CD4-positive, CD25-positive, alpha-beta regulatory T cell (primary cell): ENCODE results near the gene TBC1D12. TPM values are rescaled to one million over a fixed set of nuclear protein-coding genes. Genes with fewer than 3 reads are reported as not detected.
"Not testable (repeated sequence)": the region's sequence is repeated elsewhere in the genome, so short reads cannot be mapped to it uniquely, and the experiment has no call there.

Source experiments
- ATAC-seq, 2 donors: fragments of 150-1000 bp; cut with Tn5 transposase; one replicate each; pipeline ENCODE4 v1.10.0; 2021; ENCODE audit warnings: low read depth in 2 of 2, moderate number of reproducible peaks in 2 of 2, moderate library complexity in 1 of 2
- DNase-seq, 3 donors: peaks; one replicate each; pipeline versions ENCODE4 v3.0.0 to v3.0.0-alpha.2; 2012 to 2022; ENCODE audit warnings: mixed read lengths in 1 of 3
- H3K27ac ChIP-seq: one replicate; pipeline ENCODE4 v1.7.0; 2013; ENCODE audit warnings: mild to moderate bottlenecking, low read length; ENCODE audit not compliant: insufficient read depth, poor library complexity, severe bottlenecking
- H3K27me3 ChIP-seq: one replicate; pipeline ENCODE4 v1.7.0; 2013; ENCODE audit warnings: low read length; ENCODE audit not compliant: control insufficient read depth, insufficient read depth
- H3K36me3 ChIP-seq: one replicate; pipeline ENCODE4 v1.7.0; 2013; ENCODE audit warnings: mild to moderate bottlenecking, low read length, moderate library complexity; ENCODE audit not compliant: control insufficient read depth, insufficient read depth
- H3K4me1 ChIP-seq: 2 replicates; pipeline ENCODE4 v1.7.0; 2013; ENCODE audit warnings: mild to moderate bottlenecking, low read length; ENCODE audit not compliant: insufficient read depth, control insufficient read depth, poor library complexity, severe bottlenecking
- H3K4me3 ChIP-seq: one replicate; pipeline ENCODE4 v1.7.0; 2013; ENCODE audit warnings: low read depth, mild to moderate bottlenecking, low read length, moderate library complexity
- H3K9me3 ChIP-seq, 2 experiments: 1 replicate in 1 of 2; 2 replicates in 1 of 2; pipeline ENCODE4 v1.7.0; 2013; ENCODE audit warnings: low read length in 2 of 2, mild to moderate bottlenecking in 1 of 2, moderate library complexity in 1 of 2; ENCODE audit not compliant: control insufficient read depth in 2 of 2
- H3K27ac Mint-ChIP-seq, 3 donors: one replicate each; pipeline ENCODE4 v1.8.0; 2020 to 2022; ENCODE audit warnings: mild to moderate bottlenecking in 3 of 3, mixed read lengths in 3 of 3, moderate library complexity in 2 of 3
- H3K27me3 Mint-ChIP-seq: one replicate; pipeline ENCODE4 v1.8.0; 2022; ENCODE audit warnings: mild to moderate bottlenecking, mixed read lengths
- H3K36me3 Mint-ChIP-seq: one replicate; pipeline ENCODE4 v1.8.0; 2020; ENCODE audit warnings: mixed read lengths
- H3K4me1 Mint-ChIP-seq, 4 donors: one replicate each; pipeline ENCODE4 v1.8.0; 2020 to 2022; ENCODE audit warnings: mixed read lengths in 4 of 4, mild to moderate bottlenecking in 1 of 4
- H3K4me3 Mint-ChIP-seq, 4 donors: one replicate each; pipeline ENCODE4 v1.8.0; 2020 to 2022; ENCODE audit warnings: mild to moderate bottlenecking in 4 of 4, mixed read lengths in 4 of 4, moderate library complexity in 3 of 4
- H3K9me3 Mint-ChIP-seq, 7 donors: one replicate each; pipeline ENCODE4 v1.8.0; 2020 to 2022; ENCODE audit warnings: mixed read lengths in 7 of 7, mild to moderate bottlenecking in 3 of 7, moderate library complexity in 2 of 7
- polyA plus RNA-seq, 4 donors: library from polyadenylated mRNA; unstranded; fragments of 300-500 nt; fragmentation: Illumina TruSeq; gene quantifications; one replicate each; pipeline ENCODE4 v1.2.3, GENCODE V29; 2021
- total RNA-seq: library from RNA; stranded (reverse); gene quantifications from one replicate; pipeline ENCODE4 v1.2.3, GENCODE V29; 2022

Gene TBC1D12
- total and polyA plus RNA-seq, 5 donors from 2014 or later: not detected

DNA sequence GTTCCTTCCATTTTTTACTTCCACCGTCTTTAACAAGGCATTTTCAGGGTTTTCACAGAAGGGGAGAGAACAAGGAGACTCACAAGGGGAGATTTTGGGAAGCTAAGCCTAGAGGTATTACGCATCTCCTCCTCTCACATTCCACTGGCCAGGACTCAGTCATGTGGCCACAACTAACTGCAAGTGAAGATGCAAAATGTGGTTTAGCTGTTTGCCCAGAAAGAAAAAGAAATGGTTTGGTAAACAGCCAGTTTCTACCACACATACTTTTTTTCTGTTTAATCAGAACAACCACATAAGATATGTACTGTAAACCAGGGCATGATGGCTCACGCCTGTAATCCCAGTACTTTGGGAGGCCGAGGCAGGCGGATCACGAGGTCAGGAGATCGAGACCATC, 121.8 kb downstream of the TBC1D12 start:
- no peak overlapping the region for H3K27ac Mint-ChIP-seq
- DNase-seq (no peak), ATAC-seq (no peak)
- peaks cover 0 to 3% (median 0%) of the 10 kb centered on the region in 7 donors for H3K9me3 Mint-ChIP-seq
- peaks cover 27% of the 10 kb centered on the region for H3K27me3 Mint-ChIP-seq
- H3K4me1 Mint-ChIP-seq: no peaks in the 10 kb centered on the region
- H3K9me3 ChIP-seq: no peaks in the 10 kb centered on the region
- H3K36me3 ChIP-seq: no peaks in the 10 kb centered on the region
- no peaks in the 10 kb centered on the region for H3K27me3 ChIP-seq
- no peak overlapping the region for H3K4me3 ChIP-seq
- no peak overlapping the region for H3K4me3 Mint-ChIP-seq
- H3K27ac ChIP-seq: no peak overlapping the region
- no peaks in the 10 kb centered on the region for H3K4me1 ChIP-seq
- H3K36me3 Mint-ChIP-seq: no peaks in the 10 kb centered on the region

DNA sequence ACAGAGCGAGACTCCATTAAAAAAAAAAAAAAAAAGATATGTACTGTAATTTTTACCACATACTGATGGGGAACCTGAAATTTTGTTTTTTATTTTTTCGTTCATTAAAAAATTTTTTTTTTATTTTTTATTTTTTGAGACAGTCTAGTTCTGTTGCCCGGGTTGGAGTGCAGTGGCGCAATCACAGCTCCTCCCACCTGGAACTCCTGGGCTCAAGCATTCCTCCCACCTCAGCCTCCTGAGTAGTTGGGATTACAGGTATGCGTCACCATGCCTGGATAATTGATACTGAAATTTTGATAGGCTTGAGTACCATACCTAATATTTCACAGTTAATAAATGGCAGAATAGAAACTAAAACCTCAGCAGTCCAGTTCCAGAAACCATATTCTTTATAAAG, 122.4 kb downstream of the TBC1D12 start:
- Mint-ChIP-seq H3K27ac (no peak overlapping the region), H3K36me3 (no peaks in the 10 kb centered on the region), H3K4me1 (no peaks in the 10 kb centered on the region), H3K9me3 (peaks cover 0 to 3% (median 0%) of the 10 kb centered on the region in 7 donors), H3K4me3 (no peak overlapping the region), H3K27me3 (peaks cover 27% of the 10 kb centered on the region)
- DNase-seq (no peak), ATAC-seq (no peak)
- Histone ChIP-seq H3K36me3 (no peaks in the 10 kb centered on the region), H3K27ac (no peak overlapping the region), H3K27me3 (no peaks in the 10 kb centered on the region), H3K9me3 (no peaks in the 10 kb centered on the region), H3K4me1 (no peaks in the 10 kb centered on the region), H3K4me3 (no peak overlapping the region)

DNA sequence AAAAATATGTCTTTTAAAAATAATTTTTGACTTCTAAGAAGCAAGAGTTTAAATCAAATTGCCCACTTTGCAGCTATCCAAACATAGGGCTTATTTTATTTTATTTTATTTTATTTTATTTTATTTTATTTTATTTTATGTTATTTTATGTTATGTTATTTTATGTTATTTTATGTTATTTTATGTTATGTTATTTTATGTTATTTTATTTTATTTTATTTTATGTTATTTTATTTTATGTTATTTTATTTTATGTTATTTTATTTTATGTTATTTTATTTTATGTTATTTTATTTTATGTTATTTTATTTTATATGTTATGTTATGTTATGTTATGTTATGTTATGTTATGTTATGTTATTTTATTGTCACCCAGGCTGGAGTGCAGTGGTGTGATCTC, 129.2 kb downstream of the TBC1D12 start:
- H3K36me3 ChIP-seq, H3K27ac Mint-ChIP-seq, ATAC-seq: not testable (repeated sequence)

DNA sequence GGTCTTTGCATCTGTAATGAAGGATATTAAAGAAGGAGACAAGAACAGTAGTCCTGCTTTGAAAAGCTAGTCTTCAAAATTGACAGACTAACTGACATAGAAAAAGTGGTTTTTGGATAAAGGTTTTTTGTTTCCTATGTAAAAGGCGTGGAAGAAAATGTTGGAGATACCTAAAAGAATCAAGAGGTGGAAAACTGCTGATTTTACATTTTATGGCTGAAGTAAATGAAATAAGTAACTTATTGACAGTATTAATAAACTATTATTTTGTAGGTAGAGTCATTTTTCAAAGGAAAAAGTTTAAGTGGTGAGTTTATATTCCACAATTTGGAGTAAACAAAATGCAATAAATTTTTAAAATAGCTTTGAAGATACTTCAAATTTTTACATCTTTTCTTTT, 130.7 kb downstream of the TBC1D12 start:
- Mint-ChIP-seq H3K9me3 (no peaks in the 10 kb centered on the region), H3K36me3 (no peaks in the 10 kb centered on the region), H3K4me1 (no peaks in the 10 kb centered on the region), H3K27me3 (peaks cover 57% of the 10 kb centered on the region), H3K27ac (no peak overlapping the region), H3K4me3 (no peak overlapping the region)
- DNase-seq (no peak), ATAC-seq (no peak)
- no peak overlapping the region for H3K4me3 ChIP-seq
- no peaks in the 10 kb centered on the region for H3K36me3 ChIP-seq
- H3K4me1 ChIP-seq: no peaks in the 10 kb centered on the region
- H3K9me3 ChIP-seq: no peaks in the 10 kb centered on the region
- no peak overlapping the region for H3K27ac ChIP-seq
- peaks cover 36% of the 10 kb centered on the region for H3K27me3 ChIP-seq

More for the DNA sequence above, 129.2 kb downstream of the TBC1D12 start:
- H3K27me3 Mint-ChIP-seq: peaks cover 60% of the 10 kb centered on the region
- peaks cover 30% of the 10 kb centered on the region for H3K27me3 ChIP-seq
- not testable (repeated sequence) for H3K27ac ChIP-seq, H3K4me1 ChIP-seq, H3K4me1 Mint-ChIP-seq, H3K4me3 ChIP-seq, H3K36me3 Mint-ChIP-seq, H3K9me3 ChIP-seq, H3K4me3 Mint-ChIP-seq, DNase-seq, H3K9me3 Mint-ChIP-seq

DNA sequence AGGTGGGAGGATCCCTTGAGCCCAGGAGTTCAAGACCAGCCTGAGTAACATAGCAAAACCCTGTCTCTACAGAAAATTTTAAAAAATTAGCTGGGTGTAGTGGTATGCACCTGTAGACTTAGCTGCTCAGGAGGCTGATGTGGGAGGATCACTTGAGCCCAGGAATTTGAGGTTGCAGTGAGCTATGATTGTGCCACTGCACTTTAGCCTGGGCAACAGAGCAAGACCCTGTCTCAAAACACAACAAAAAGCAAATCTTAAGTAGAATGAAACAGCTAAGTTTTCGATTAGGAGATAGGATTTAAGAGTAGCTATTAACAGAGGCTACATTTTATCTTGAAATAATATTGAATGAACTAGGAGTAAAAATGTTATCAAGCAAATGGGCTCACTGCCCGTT, 139.9 kb downstream of the TBC1D12 start:
- not testable (repeated sequence) for ATAC-seq, H3K27ac ChIP-seq, H3K9me3 ChIP-seq, H3K4me3 ChIP-seq, H3K27me3 ChIP-seq, H3K36me3 Mint-ChIP-seq, H3K9me3 Mint-ChIP-seq, H3K4me1 ChIP-seq, H3K27ac Mint-ChIP-seq, H3K36me3 ChIP-seq, DNase-seq
- Mint-ChIP-seq H3K4me1 (peaks cover 8 to 23% (median 19%) of the 10 kb centered on the region in 4 donors), H3K27me3 (peaks cover 14% of the 10 kb centered on the region), H3K4me3 (peak overlapping the region in 2 of 4 donors; percentile 11 to 39)

DNA sequence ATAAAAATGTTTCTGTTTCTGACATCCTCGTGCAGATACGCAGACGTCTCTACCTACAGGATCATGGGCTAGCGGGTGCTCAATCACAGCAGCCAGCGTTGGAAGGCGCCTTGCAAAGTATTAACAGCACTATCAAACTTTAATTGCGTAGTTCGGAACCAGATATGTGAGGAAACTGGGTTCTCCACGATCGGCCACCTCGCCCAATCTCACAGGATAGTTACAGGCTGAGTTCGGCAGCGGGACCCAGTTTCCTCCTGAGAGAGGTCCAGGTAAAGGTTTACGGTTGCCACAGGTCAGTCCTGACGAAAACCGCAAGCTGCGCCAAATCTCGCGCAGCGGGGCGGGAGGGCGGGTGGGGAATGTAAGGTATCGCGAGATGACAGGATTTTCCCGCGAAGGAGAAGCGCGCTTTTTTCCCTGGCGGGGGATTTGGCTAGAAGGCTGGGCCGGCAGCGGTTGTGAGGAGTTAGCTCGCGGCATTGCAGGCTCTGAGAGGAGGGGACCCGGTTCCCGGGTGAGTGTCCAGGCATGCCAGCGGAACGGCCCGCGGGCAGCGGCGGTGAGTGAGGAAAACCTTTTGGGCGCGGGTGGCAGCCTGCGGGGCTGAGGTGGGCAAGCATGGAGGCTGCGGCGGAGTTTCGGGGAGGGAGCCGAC, 143.2 kb downstream of the TBC1D12 start, which contains the start of gene HELLS:
Gene HELLS, plus strand, starts transcription at position 398 of the 658 bp plus-strand sequence. Its CDS starts 134 bp downstream, at position 532.
- peaks cover 12% of the 10 kb centered on the region for H3K4me1 ChIP-seq
- Mint-ChIP-seq H3K27me3 (peaks cover 5% of the 10 kb centered on the region), H3K36me3 (peaks cover 4% of the 10 kb centered on the region), H3K4me1 (peaks cover 18 to 36% (median 30%) of the 10 kb centered on the region in 4 donors), H3K9me3 (no peaks in the 10 kb centered on the region), H3K4me3 (peak within 1 kb of the TSS; percentile 91 to 95 (median 94)), H3K27ac (peak within 1 kb of the TSS; percentile 94 to 97 (median 96))
- peak within 1 kb of the TSS; percentile 85 for H3K27ac ChIP-seq
- ATAC-seq (peak; percentile 70 to 77), DNase-seq (peak; percentile 62 to 88 (median 76))
- no peaks in the 10 kb centered on the region for H3K27me3 ChIP-seq
- no peaks in the 10 kb centered on the region for H3K36me3 ChIP-seq
- H3K9me3 ChIP-seq: no peaks in the 10 kb centered on the region
- peak within 1 kb of the TSS; percentile 99 for H3K4me3 ChIP-seq

DNA sequence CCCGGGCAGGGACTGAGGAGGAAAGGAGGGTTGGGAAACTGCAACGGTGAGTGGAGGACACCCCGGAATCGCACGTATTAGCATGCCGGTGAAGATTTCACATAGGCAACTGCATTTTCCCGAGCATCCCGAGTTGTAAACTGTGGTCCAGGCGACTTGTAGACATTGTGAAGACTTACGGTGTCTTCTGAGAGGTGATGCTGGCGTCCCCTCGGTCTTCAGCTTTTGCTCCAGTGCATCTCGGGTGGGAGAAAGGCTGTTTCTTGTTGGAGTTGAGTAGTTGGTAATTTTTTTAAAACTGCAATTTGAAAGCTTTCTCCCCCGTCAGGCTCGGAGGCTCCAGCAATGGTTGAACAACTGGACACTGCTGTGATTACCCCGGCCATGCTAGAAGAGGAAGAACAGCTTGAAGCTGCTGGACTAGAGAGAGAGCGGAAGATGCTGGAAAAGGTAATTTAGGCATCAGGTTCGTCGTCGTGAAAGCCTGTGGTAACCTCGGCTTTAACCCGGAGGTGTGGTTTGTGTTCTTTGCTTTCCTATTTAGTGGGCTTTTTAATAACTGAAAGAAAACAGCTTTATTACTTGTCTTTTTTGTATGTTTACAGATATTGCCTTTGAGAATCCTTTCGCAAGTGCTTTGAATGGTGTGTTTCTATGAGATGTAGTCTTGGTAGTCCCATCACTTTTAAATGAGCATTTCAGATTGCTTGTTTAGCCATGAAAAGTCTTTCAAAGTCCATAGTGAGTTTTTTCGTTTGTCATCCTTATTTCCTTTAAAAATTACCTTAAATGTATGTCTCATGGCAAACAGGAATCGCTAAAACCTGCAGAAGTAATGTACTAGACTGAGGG, 143.9 kb downstream of the TBC1D12 start:
- peaks cover 4% of the 10 kb centered on the region for H3K36me3 Mint-ChIP-seq

More for the DNA sequence above, 143.9 kb downstream of the TBC1D12 start:
- H3K9me3 ChIP-seq: no peaks in the 10 kb centered on the region
- peak overlapping the region; percentile 91 to 95 (median 94) for H3K4me3 Mint-ChIP-seq
- peaks cover 12% of the 10 kb centered on the region for H3K4me1 ChIP-seq
- H3K27me3 ChIP-seq: no peaks in the 10 kb centered on the region
- peak overlapping the region; percentile 85 for H3K27ac ChIP-seq
- H3K36me3 ChIP-seq: no peaks in the 10 kb centered on the region
- peak overlapping the region; percentile 99 for H3K4me3 ChIP-seq
- ATAC-seq (no peak), DNase-seq (peak in 1 of 3 donors; percentile 44)
- no peaks in the 10 kb centered on the region for H3K9me3 Mint-ChIP-seq
- H3K4me1 Mint-ChIP-seq: peaks cover 18 to 36% (median 30%) of the 10 kb centered on the region in 4 donors
- H3K27ac Mint-ChIP-seq: peak overlapping the region; percentile 94 to 97 (median 96)
- H3K27me3 Mint-ChIP-seq: peaks cover 5% of the 10 kb centered on the region
